ENCODE results near the gene TRAF1. TPM values are rescaled to one million over a fixed set of nuclear protein-coding genes. Genes with fewer than 3 reads are reported as not detected.

TRAF1 gene
- total RNA-seq, 4 donors from 2014 or later, result 3.5 to 12.2 (median 7.5) TPM

GRCh38 chr9:120875195-120875565 is 51.4 kb downstream of the TRAF1 start:
- H3K27ac ChIP-seq, result peak overlapping the region; percentile 17
- DNase-seq (ENCODE audit: low spot score in 2 of 2), result no peak
- no peaks in the 10 kb centered on the region for H3K27me3 ChIP-seq
- no peak for TF ChIP-seq POLR2A (IDR thresholded peaks at IDR 0.05)
- TF ChIP-seq CTCF (IDR thresholded peaks at IDR 0.05), result no peak
- no peak for TF ChIP-seq POLR2AphosphoS5 (IDR thresholded peaks at IDR 0.05)
- no peak for TF ChIP-seq EP300 (IDR thresholded peaks at IDR 0.05)
- H3K4me1 ChIP-seq, result peaks cover 26% of the 10 kb centered on the region
- H3K36me3 ChIP-seq, result no peaks in the 10 kb centered on the region
- WGBS, result 49% methylated on average over 4 of the region's 4 CpGs
- no peaks in the 10 kb centered on the region for H3K9me3 ChIP-seq
- no peak overlapping the region for H3K4me3 ChIP-seq

GRCh38 chr9:120874226-120875194 is 52.1 kb downstream of the TRAF1 start:
- Histone ChIP-seq H3K27ac (no peak overlapping the region), H3K36me3 (no peaks in the 10 kb centered on the region), H3K27me3 (no peaks in the 10 kb centered on the region), H3K4me3 (no peak overlapping the region), H3K9me3 (no peaks in the 10 kb centered on the region), H3K4me1 (peaks cover 30% of the 10 kb centered on the region)
- DNase-seq (ENCODE audit: low spot score in 2 of 2), result no peak
- WGBS, result 92% methylated on average over 10 of the region's 10 CpGs
- no peak for TF ChIP-seq EP300 (IDR thresholded peaks at IDR 0.05)
- TF ChIP-seq POLR2AphosphoS5 (IDR thresholded peaks at IDR 0.05), result no peak
- TF ChIP-seq CTCF (IDR thresholded peaks at IDR 0.05), result no peak
- no peak for TF ChIP-seq POLR2A (IDR thresholded peaks at IDR 0.05)

GRCh38 chr9:120873512-120873911 is 53.1 kb downstream of the TRAF1 start:
- peaks cover 34% of the 10 kb centered on the region for H3K4me1 ChIP-seq
- H3K27ac ChIP-seq, result no peak overlapping the region
- no peak overlapping the region for H3K4me3 ChIP-seq
- no peaks in the 10 kb centered on the region for H3K9me3 ChIP-seq
- DNase-seq (ENCODE audit: low spot score in 2 of 2), result no peak
- no peaks in the 10 kb centered on the region for H3K27me3 ChIP-seq
- TF ChIP-seq POLR2A (IDR thresholded peaks at IDR 0.05) (no peak), EP300 (IDR thresholded peaks at IDR 0.05) (no peak), CTCF (IDR thresholded peaks at IDR 0.05) (no peak), POLR2AphosphoS5 (IDR thresholded peaks at IDR 0.05) (no peak)
- WGBS, result 70% methylated on average over 3 of the region's 4 CpGs
- no peaks in the 10 kb centered on the region for H3K36me3 ChIP-seq

GRCh38 chr9:120872791-120873502 is 53.6 kb downstream of the TRAF1 start:
- H3K27ac ChIP-seq, result no peak overlapping the region
- no peak for DNase-seq (ENCODE audit: low spot score in 2 of 2)
- no peaks in the 10 kb centered on the region for H3K36me3 ChIP-seq
- 81% methylated on average over 3 of the region's 3 CpGs for WGBS
- TF ChIP-seq CTCF (IDR thresholded peaks at IDR 0.05), result no peak
- no peak for TF ChIP-seq POLR2A (IDR thresholded peaks at IDR 0.05)
- TF ChIP-seq EP300 (IDR thresholded peaks at IDR 0.05), result no peak
- no peak for TF ChIP-seq POLR2AphosphoS5 (IDR thresholded peaks at IDR 0.05)
- H3K4me1 ChIP-seq, result peaks cover 34% of the 10 kb centered on the region
- no peaks in the 10 kb centered on the region for H3K27me3 ChIP-seq
- no peak overlapping the region for H3K4me3 ChIP-seq
- no peaks in the 10 kb centered on the region for H3K9me3 ChIP-seq

GRCh38 chr9:120870206-120870605 is 56.4 kb downstream of the TRAF1 start:
- no peak overlapping the region for H3K27ac ChIP-seq
- H3K4me3 ChIP-seq, result no peak overlapping the region
- TF ChIP-seq CTCF (IDR thresholded peaks at IDR 0.05) (no peak), POLR2A (IDR thresholded peaks at IDR 0.05) (no peak), EP300 (IDR thresholded peaks at IDR 0.05) (no peak), POLR2AphosphoS5 (IDR thresholded peaks at IDR 0.05) (no peak)
- H3K27me3 ChIP-seq, result no peaks in the 10 kb centered on the region
- H3K9me3 ChIP-seq, result no peaks in the 10 kb centered on the region
- peaks cover 25% of the 10 kb centered on the region for H3K4me1 ChIP-seq
- no peak for DNase-seq (ENCODE audit: low spot score in 2 of 2)
- H3K36me3 ChIP-seq, result peaks cover 13% of the 10 kb centered on the region
- WGBS, result 96% methylated on average over 8 of the region's 9 CpGs

Measured in suprapubic skin (tissue), 4 donors.